Stimulated activated CD8-positive, alpha-beta memory T cell treated with anti-CD3 and anti-CD28 coated beads, Interleukin-15, amount 100 ng/mL, for 4 hours (primary cell): ENCODE results near the gene MPDZ.

Experiments used
- DNase-seq, 2 donors: peaks; one replicate each; pipeline ENCODE4 v3.0.0-alpha.2; 2020; ENCODE audit warnings: low read depth in 2 of 2

The MPDZ gene

GRCh38 chr9:13088720-13089427, 190.6 kb downstream of the MPDZ start:
- DNase-seq = no peak

DNA sequence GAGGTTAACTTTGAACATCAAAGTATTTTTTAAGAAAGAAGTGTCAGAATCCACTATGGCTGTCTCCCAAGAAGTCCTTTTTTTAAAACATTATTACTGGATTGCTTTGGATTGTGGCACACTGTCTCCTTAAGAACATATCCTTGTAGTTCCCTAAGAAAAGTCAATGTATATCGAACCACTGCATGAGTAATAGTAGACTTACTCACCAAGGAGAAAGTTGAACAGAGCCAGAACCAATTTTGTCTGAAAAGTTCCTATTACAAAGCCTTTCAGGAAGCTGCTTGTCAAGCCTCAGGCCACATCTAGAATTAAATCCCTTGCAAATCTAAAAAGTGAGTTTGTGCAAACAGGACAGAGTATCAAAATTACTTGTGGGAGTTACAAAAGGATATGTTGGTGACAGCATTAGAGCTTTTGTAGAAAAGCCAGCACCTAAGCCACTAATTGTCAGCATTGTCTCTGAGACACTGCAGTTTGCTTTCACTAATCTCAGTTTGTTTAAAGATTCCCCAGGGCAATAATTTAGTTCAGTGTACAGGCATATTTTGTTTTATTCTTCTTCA, 195.4 kb downstream of the MPDZ start:
- DNase-seq = no peak

DNA sequence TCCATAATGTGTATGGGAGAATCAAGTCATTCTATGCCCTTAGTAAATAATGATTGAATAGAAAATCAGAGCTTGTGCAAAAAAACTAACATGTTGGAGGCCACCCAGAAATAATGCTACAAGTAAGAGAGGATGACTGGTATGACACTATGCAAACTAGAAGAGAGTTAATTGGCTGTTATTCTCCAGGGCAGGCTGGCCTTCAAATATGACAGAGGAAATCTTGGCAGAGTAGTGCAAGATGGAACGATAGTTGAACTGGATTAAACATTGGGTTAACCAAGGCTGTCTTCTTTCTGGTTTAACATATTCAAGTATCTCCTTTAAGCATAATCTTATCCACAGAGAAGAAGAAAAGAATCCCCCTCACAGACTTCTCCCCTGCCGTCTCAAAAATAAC, 196.1 kb downstream of the MPDZ start:
- no peak for DNase-seq

- no peak for DNase-seq
Observed at GRCh38 chr9:13082796-13083195, 196.7 kb downstream of the MPDZ start.

GRCh38 chr9:13078164-13078563, 201.3 kb downstream of the MPDZ start:
- DNase-seq = no peak

DNA sequence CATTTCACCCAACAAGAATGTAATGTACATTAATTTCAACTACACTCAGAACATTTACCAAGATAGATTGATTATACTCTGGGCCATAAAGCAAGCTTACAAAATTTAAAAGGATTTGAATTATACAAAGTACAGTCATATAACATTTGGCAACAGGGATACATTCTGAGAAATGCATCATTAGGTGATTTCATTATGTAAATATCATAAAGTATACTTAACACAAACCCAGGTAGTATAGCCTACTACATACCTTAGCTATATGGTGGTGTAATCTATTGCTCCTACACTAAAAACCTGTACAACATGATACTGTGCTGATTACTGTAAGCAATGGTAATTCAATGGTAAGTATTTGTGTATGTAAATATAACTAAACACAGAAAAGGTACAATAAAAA, 202.9 kb downstream of the MPDZ start:
- DNase-seq = no peak

DNA sequence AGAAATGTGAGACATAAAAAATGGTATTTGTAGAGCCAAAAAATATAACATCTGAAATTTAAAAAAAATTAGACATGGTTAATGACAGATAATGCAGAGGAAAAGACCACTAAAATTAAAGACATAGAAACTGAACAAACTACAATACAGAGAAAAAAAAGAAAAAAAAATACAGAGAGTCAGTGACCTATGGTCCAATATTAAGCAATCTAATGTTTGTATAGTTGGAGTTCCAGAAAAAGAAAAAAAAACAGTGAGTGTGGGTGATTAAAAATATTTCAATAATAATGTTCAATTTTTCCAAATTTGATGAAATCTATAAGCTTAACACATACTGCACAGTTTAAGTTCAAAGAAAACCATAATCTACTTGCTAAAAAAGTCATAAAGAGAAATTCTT, 207.6 kb downstream of the MPDZ start:
- DNase-seq = no peak

GRCh38 chr9:13070612-13071595, 208.6 kb downstream of the MPDZ start:
- no peak for DNase-seq

DNA sequence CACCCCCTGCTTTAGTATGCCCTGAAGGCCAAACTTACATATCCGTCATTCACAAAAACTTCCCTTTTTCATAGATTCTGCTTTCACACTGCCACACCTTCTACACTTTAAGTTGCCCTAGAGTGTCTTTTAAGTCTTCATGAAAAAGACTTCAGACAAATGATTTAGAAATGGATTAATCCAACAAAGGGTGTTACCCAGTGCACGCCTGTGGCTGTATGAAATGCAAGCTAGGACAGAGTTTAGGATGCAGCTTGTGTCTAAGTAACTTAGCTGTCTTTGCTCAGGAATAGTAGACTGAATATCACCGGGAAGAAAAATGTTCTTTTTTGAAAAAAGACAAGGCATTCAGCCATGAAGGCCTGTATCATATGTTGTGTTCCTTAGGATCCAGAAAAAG, 210.0 kb downstream of the MPDZ start:
- no peak for DNase-seq

DNA sequence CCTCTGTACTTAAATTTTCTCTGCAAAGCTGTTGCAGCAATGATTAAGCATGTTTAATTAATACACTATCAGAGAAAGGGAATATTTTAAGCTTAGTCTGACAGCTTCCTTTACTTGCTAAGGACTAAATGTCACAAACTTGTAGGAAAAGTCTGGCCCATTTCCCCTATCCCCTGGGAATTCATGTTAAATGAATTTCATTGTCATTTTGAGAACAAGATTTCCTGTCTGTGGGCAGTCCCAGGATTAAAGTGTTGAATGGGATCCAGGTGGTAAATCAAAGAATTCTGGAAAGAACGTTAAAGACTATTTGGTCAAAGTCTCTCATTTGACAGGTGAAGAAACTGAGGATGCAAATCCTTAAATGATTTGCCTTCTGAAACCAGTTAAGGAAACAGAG, 214.8 kb downstream of the MPDZ start:
- DNase-seq = no peak

DNA sequence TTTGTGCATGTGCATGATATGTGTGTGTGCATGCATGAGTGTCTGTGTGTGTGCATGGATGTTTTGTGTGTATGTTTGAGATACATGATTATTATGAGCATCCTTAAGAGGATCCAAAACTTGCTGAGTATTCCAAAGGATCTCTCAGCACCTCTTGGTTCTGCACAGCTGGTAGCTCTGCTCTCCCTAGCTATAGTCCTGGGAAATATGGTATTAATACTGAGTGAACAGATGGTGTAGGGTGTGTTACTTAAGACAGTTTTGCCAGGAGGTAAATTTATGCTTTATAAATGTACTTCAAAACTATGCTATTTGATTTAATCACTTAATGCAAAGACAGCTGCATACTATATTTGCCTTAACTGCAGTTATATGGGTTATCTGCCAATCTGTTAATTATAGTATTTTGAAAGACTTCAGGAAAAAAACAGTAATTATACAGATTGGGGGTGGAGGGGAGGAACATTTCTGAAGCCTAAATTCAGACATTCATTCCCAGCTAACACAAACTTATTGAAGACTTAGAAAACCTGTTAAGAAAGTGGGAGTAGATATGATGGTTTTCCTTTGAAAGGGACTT, 215.5 kb downstream of the MPDZ start:
- DNase-seq = no peak

GRCh38 chr9:13061390-13061789, 218.1 kb downstream of the MPDZ start:
- DNase-seq = no peak
